ENCODE measurements around the gene ZNF831. TPM values are rescaled to one million over a fixed set of nuclear protein-coding genes. Genes with fewer than 3 reads are reported as not detected.

Gene ZNF831
- total and polyA plus RNA-seq, 11 donors: 0.02 to 0.77 (median 0.06) TPM; not detected in 2

DNA sequence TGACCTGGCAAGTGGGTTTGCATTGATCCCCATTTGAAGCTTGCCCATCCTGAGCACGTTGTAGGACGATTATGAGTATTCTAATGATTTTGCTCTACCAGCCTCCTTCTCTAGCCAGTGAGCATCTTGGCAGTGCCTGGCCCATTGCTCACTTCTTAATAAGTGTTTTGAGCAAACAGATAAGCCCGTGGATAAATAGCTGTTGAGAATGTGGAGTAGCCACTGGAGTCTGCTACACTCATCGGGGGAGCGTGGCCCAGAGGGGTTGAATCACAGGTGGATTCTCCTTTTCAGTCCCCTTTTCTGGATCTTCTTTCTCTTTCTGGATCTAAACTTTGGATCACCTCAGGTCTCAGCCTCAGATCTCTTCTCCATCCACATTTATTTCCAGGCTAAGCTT lies 120.8 kb downstream of the ZNF831 start:
- no peaks in the 10 kb centered on the region for H3K4me1 ChIP-seq
- TF ChIP-seq POLR2A (IDR thresholded peaks at IDR 0.05): no peak
- TF ChIP-seq, protein P1, sequence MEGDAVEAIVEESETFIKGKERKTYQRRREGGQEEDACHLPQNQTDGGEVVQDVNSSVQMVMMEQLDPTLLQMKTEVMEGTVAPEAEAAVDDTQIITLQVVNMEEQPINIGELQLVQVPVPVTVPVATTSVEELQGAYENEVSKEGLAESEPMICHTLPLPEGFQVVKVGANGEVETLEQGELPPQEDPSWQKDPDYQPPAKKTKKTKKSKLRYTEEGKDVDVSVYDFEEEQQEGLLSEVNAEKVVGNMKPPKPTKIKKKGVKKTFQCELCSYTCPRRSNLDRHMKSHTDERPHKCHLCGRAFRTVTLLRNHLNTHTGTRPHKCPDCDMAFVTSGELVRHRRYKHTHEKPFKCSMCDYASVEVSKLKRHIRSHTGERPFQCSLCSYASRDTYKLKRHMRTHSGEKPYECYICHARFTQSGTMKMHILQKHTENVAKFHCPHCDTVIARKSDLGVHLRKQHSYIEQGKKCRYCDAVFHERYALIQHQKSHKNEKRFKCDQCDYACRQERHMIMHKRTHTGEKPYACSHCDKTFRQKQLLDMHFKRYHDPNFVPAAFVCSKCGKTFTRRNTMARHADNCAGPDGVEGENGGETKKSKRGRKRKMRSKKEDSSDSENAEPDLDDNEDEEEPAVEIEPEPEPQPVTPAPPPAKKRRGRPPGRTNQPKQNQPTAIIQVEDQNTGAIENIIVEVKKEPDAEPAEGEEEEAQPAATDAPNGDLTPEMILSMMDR (IDR thresholded peaks at IDR 0.05): no peak
- intact Hi-C loops (cut with DNase I): no loop called here
- no peak for DNase-seq
- no peak for ATAC-seq
- no peaks in the 10 kb centered on the region for H3K36me3 ChIP-seq
- no peaks in the 10 kb centered on the region for H3K9me3 ChIP-seq
- H3K27ac ChIP-seq: no peak overlapping the region
- no peak overlapping the region for H3K4me3 ChIP-seq
- peaks cover 0 to 18% (median 0%) of the 10 kb centered on the region in 9 donors for H3K27me3 ChIP-seq
- WGBS, 4 donors: 82 to 87% (median 83%) methylated on average over 5 of the region's 5 CpGs

DNA sequence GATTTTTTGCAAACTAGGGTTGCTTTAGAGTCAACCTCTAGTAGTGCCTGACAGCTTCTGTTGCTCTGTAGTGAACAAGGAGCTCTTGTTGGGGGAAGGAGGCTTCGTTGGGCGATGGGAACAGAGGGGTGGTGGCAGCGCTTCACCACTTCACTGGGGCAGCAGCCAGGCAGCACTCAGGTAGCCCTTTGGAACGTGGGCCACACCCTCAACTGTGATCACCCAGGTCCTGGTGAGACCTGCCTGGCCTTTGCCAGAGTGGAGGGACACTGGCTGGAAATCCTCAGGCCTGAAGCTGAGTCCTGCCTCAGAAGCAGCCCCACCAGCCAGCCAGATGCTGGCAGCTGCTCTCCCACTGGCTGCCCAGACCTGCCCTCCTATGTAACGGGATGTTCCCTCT lies 126.4 kb downstream of the ZNF831 start:
- no peaks in the 10 kb centered on the region for H3K4me1 ChIP-seq
- intact Hi-C loops (cut with DNase I): no loop called here
- no peaks in the 10 kb centered on the region for H3K9me3 ChIP-seq
- no peaks in the 10 kb centered on the region for H3K36me3 ChIP-seq
- peaks cover 0 to 28% (median 6%) of the 10 kb centered on the region in 9 donors for H3K27me3 ChIP-seq
- TF ChIP-seq, protein P1 (IDR thresholded peaks at IDR 0.05): no peak
- no peak for TF ChIP-seq POLR2A (IDR thresholded peaks at IDR 0.05)
- 75 to 88% (median 79%) methylated on average over 4 to 5 of the region's 5 CpGs for WGBS, 4 donors
- no peak for ATAC-seq
- no peak overlapping the region for H3K27ac ChIP-seq
- H3K4me3 ChIP-seq: no peak overlapping the region
- DNase-seq: no peak

DNA sequence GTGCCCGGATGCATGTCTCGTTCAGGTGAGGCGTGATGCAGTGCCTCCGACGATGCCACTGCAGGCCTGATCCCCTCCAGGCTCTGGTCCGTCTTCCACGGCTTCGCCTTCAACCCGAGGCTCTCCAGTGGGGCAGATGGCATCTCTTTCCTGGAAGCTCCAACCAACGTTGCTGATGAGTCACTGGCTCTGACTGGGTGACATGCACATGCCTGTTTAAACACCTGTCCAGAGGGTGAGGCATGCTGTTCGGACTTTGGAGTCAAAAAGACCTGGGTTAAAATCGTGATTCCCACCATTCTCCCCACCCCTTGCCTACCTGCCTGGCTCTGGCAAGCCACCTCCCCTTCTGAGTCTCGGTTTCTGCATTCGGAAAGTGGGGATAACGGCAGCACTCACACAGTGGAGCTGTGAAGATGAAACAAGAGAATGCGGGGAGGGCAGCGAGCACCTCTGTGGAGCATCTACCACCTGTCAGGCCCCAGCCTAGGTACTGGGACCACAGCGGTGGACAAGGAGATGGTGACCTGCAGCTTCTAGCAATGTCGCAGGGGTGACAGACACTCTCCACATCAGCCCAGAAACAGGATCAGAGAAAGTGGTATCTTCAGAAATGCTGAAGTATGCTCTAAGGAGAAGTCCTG lies 128.2 kb downstream of the ZNF831 start:
- Histone ChIP-seq H3K36me3 (no peaks in the 10 kb centered on the region), H3K4me3 (no peak overlapping the region), H3K27ac (no peak overlapping the region), H3K27me3 (peaks cover 0 to 28% (median 6%) of the 10 kb centered on the region in 9 donors), H3K9me3 (no peaks in the 10 kb centered on the region), H3K4me1 (no peaks in the 10 kb centered on the region)
- DNase-seq: no peak
- ATAC-seq: no peak
- WGBS, 4 donors: 85 to 91% (median 87%) methylated on average over 18 to 19 of the region's 19 CpGs
- intact Hi-C loops (cut with DNase I): no loop called here
- TF ChIP-seq, protein P1 (IDR thresholded peaks at IDR 0.05): no peak
- no peak for TF ChIP-seq POLR2A (IDR thresholded peaks at IDR 0.05)

DNA sequence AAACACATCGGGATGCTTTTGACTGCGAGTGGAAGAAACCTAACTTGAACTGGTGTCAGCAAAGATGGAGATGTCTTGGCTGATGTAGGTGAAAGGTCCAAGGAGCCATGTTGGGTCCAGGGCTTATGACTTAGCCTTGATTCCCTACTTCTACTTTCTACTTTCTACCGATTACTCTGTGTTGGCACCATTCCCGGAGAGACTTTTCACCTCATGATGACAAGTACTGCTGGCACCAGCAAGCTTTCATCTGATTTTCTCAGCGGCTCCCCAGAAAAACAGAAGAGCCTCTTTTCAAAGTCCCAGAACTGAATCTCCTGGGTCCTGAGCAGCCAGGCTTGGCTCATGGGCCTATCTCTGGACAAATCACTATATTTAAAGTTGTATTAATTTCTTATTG lies 131.9 kb downstream of the ZNF831 start:
- H3K4me1 ChIP-seq: peaks cover 0 to 6% (median 0%) of the 10 kb centered on the region in 12 donors
- intact Hi-C loops (cut with DNase I): no loop called here
- no peak overlapping the region for H3K27ac ChIP-seq
- no peak overlapping the region for H3K4me3 ChIP-seq
- no peak for TF ChIP-seq POLR2A (IDR thresholded peaks at IDR 0.05)
- TF ChIP-seq, protein P1 (IDR thresholded peaks at IDR 0.05): no peak
- 55 to 64% (median 58%) methylated on average over 5 of the region's 5 CpGs for WGBS, 4 donors
- H3K27me3 ChIP-seq: peaks cover 7 to 62% (median 34%) of the 10 kb centered on the region in 9 donors
- no peaks in the 10 kb centered on the region for H3K36me3 ChIP-seq
- H3K9me3 ChIP-seq: no peaks in the 10 kb centered on the region
- ATAC-seq (no peak), DNase-seq (no peak)

Data from heart left ventricle (tissue), 16 donors.